ENCODE data around the gene WFDC8. TPM values are rescaled to one million over a fixed set of nuclear protein-coding genes. Genes with fewer than 3 reads are reported as not detected.

The WFDC8 gene
- total RNA-seq, 1 experiment from 2014 or later, result not detected

- TF ChIP-seq EZH2 (IDR thresholded peaks at IDR 0.05; ENCODE audit: borderline replicate concordance, low read depth, low read length, poor library complexity, severe bottlenecking), result no peak
- TF ChIP-seq, protein P1, sequence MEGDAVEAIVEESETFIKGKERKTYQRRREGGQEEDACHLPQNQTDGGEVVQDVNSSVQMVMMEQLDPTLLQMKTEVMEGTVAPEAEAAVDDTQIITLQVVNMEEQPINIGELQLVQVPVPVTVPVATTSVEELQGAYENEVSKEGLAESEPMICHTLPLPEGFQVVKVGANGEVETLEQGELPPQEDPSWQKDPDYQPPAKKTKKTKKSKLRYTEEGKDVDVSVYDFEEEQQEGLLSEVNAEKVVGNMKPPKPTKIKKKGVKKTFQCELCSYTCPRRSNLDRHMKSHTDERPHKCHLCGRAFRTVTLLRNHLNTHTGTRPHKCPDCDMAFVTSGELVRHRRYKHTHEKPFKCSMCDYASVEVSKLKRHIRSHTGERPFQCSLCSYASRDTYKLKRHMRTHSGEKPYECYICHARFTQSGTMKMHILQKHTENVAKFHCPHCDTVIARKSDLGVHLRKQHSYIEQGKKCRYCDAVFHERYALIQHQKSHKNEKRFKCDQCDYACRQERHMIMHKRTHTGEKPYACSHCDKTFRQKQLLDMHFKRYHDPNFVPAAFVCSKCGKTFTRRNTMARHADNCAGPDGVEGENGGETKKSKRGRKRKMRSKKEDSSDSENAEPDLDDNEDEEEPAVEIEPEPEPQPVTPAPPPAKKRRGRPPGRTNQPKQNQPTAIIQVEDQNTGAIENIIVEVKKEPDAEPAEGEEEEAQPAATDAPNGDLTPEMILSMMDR (conservative IDR thresholded peaks at IDR 0.05; ENCODE audit: low read depth, low read length), result no peak
- Histone ChIP-seq H3K27me3 (replicated peaks; ENCODE audit: insufficient read depth, low read depth, low read length, poor library complexity) (peaks cover 47% of the 10 kb centered on the region), H3K27ac (ENCODE audit: low read depth, low read length, poor library complexity, severe bottlenecking) (no peak within 1 kb of the TSS), H3K4me1 (ENCODE audit: insufficient read depth, low read length, poor library complexity, severe bottlenecking) (no peaks in the 10 kb centered on the region), H3K9me3 (ENCODE audit: low read depth, low read length, poor library complexity, severe bottlenecking) (no peaks in the 10 kb centered on the region), H3K36me3 (ENCODE audit: insufficient read depth, low read length, poor library complexity, severe bottlenecking) (no peaks in the 10 kb centered on the region), H3K4me3 (ENCODE audit: low read depth, low read length, poor library complexity, severe bottlenecking) (no peak within 1 kb of the TSS)
- no TSS peak for BruUV-seq (replicated peaks)
- intact Hi-C loops (cut with micrococcal nuclease; ENCODE audit: unreplicated experiment), result loop anchor here (2.0 kb wide), 1 partner anchor 224 kb away; no protein-coding TSS in a partner anchor
- ChIA-PET CTCF (interaction anchor here (1.6 kb wide), 1 partner anchor 224 kb away, joined by 4 read pairs; no protein-coding TSS in a partner anchor), POLR2A (ENCODE audit: low non-redundant PET) (no interaction called here)
- DNase-seq (ENCODE audit: low spot score), result no peak
Observed at GRCh38 chr20:45547206-45547770, 31.8 kb downstream of the WFDC8 start, which contains the start of gene EPPIN. Gene EPPIN (minus strand): TSS chr20:45547401. CDS start chr20:45547357, 44 bp downstream.

- peak; percentile 28 for DNase-seq (ENCODE audit: low spot score)
- no peak for TF ChIP-seq EZH2 (IDR thresholded peaks at IDR 0.05; ENCODE audit: borderline replicate concordance, low read depth, low read length, poor library complexity, severe bottlenecking)
- TF ChIP-seq, protein P1 (conservative IDR thresholded peaks at IDR 0.05; ENCODE audit: low read depth, low read length), result peak; percentile 43
- H3K27ac ChIP-seq (ENCODE audit: low read depth, low read length, poor library complexity, severe bottlenecking), result no peak overlapping the region
- no peaks in the 10 kb centered on the region for H3K9me3 ChIP-seq (ENCODE audit: low read depth, low read length, poor library complexity, severe bottlenecking)
- no TSS peak for BruUV-seq (replicated peaks)
- intact Hi-C loops (cut with micrococcal nuclease; ENCODE audit: unreplicated experiment), result loop anchor here (2.0 kb wide), 1 partner anchor 225 kb away; no protein-coding TSS in a partner anchor
- H3K36me3 ChIP-seq (ENCODE audit: insufficient read depth, low read length, poor library complexity, severe bottlenecking), result no peaks in the 10 kb centered on the region
- ChIA-PET CTCF (interaction anchor here (0.6 kb wide), 1 partner anchor 225 kb away, joined by 3 read pairs; no protein-coding TSS in a partner anchor), POLR2A (ENCODE audit: low non-redundant PET) (no interaction called here)
- no peaks in the 10 kb centered on the region for H3K4me1 ChIP-seq (ENCODE audit: insufficient read depth, low read length, poor library complexity, severe bottlenecking)
- peaks cover 47% of the 10 kb centered on the region for H3K27me3 ChIP-seq (replicated peaks; ENCODE audit: insufficient read depth, low read depth, low read length, poor library complexity)
- no peak overlapping the region for H3K4me3 ChIP-seq (ENCODE audit: low read depth, low read length, poor library complexity, severe bottlenecking)
Observed at GRCh38 chr20:45545754-45546453, 33.2 kb downstream of the WFDC8 start.

DNA sequence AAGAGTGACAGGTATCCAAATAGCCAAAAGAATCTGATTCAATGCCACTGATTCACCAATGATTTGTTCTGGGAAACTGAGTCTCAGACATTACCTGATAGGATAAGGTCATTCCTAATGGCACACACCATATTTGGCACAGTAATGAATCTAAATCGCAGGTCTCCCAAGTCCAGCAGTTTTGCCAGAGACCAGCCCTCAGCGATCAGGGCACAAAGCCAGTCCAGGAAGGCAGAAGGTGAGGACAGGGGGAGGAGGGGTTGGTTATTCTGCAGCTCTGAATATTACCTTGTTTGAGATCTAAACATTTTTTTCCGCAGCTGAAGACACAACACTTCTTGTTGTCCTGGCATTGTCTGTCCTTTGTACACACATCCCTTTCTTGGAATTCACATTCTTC lies 33.7 kb downstream of the WFDC8 start:
- no peaks in the 10 kb centered on the region for H3K9me3 ChIP-seq (ENCODE audit: low read depth, low read length, poor library complexity, severe bottlenecking)
- no peaks in the 10 kb centered on the region for H3K4me1 ChIP-seq (ENCODE audit: insufficient read depth, low read length, poor library complexity, severe bottlenecking)
- H3K36me3 ChIP-seq (ENCODE audit: insufficient read depth, low read length, poor library complexity, severe bottlenecking), result no peaks in the 10 kb centered on the region
- ChIA-PET CTCF (interaction anchor here (0.6 kb wide), 1 partner anchor 226 kb away, joined by 3 read pairs; no protein-coding TSS in a partner anchor), POLR2A (ENCODE audit: low non-redundant PET) (no interaction called here)
- no peak for TF ChIP-seq EZH2 (IDR thresholded peaks at IDR 0.05; ENCODE audit: borderline replicate concordance, low read depth, low read length, poor library complexity, severe bottlenecking)
- TF ChIP-seq, protein P1 (conservative IDR thresholded peaks at IDR 0.05; ENCODE audit: low read depth, low read length), result no peak
- no TSS peak for BruUV-seq (replicated peaks)
- H3K4me3 ChIP-seq (ENCODE audit: low read depth, low read length, poor library complexity, severe bottlenecking), result no peak overlapping the region
- H3K27ac ChIP-seq (ENCODE audit: low read depth, low read length, poor library complexity, severe bottlenecking), result no peak overlapping the region
- no peak for DNase-seq (ENCODE audit: low spot score)
- intact Hi-C loops (cut with micrococcal nuclease; ENCODE audit: unreplicated experiment), result no loop called here
- peaks cover 47% of the 10 kb centered on the region for H3K27me3 ChIP-seq (replicated peaks; ENCODE audit: insufficient read depth, low read depth, low read length, poor library complexity)
